Measurements from ENCODE around the gene AMIGO1. TPM values are rescaled to one million over a fixed set of nuclear protein-coding genes. Genes with fewer than 3 reads are reported as not detected.

AMIGO1 gene
- total and polyA plus RNA-seq, 10 of the 15 experiments (the other 5 are each of a cell fraction or from before 2014, with no cell fraction given): 0.02 to 0.28 (median 0.08) TPM; not detected in 1

- TF ChIP-seq TCF12 (IDR thresholded peaks at IDR 0.05; ENCODE audit: low read depth, low read length) (no peak), EP300 (IDR thresholded peaks at IDR 0.05; ENCODE audit: borderline replicate concordance in 1 of 2, control insufficient read depth in 1 of 2, low read depth in 2 of 2, low read length in 2 of 2) (no peak), HDAC6 (IDR thresholded peaks at IDR 0.05; ENCODE audit: unreplicated experiment) (no peak), IRF5 (IDR thresholded peaks at IDR 0.05; ENCODE audit: borderline replicate concordance) (no peak), RCOR1 (conservative IDR thresholded peaks at IDR 0.05; ENCODE audit: low read depth, low read length) (no peak), IRF4 (IDR thresholded peaks at IDR 0.05; ENCODE audit: low read depth, low read length) (no peak)
- TF ChIP-seq, protein P1, sequence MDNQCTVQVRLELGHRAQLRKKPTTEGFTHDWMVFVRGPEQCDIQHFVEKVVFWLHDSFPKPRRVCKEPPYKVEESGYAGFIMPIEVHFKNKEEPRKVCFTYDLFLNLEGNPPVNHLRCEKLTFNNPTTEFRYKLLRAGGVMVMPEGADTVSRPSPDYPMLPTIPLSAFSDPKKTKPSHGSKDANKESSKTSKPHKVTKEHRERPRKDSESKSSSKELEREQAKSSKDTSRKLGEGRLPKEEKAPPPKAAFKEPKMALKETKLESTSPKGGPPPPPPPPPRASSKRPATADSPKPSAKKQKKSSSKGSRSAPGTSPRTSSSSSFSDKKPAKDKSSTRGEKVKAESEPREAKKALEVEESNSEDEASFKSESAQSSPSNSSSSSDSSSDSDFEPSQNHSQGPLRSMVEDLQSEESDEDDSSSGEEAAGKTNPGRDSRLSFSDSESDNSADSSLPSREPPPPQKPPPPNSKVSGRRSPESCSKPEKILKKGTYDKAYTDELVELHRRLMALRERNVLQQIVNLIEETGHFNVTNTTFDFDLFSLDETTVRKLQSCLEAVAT (IDR thresholded peaks at IDR 0.05): no peak
Observed at GRCh38 chr1:109488201-109488600, 21.3 kb downstream of the AMIGO1 start (continued).

DNA sequence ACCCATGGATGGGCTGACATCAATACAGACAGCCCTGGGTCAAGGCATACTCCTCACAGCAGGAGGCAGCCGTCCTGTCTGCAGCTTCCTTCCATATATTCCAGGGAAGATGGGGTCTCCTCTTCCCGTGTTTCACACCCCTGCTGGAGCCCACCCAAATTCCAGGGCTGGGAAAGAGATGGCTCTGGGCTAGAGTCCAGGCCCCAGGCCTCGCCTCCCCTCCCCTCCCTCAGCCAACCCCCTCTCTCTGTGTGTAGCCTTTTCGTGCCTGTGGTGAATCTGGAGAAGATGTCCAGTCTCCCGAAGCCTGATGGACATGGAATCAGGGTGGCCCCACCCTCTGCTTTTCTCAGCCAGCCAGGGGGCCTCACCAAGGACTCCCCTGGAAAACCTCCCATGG is 22.3 kb downstream of the AMIGO1 start:
- intact Hi-C loops (cut with micrococcal nuclease; ENCODE audit: unreplicated experiment): no loop called here
- DNase-seq (ENCODE audit: low read depth, low spot score) (no peak), ATAC-seq (no peak), FAIRE-seq (no peak)
- RAD21 ChIA-PET (ENCODE audit: unreplicated experiment): interaction anchor here (0.6 kb wide), 1 partner anchor 852 kb away, joined by 3 read pairs; the partner anchor contains the start of gene RBM15
- Histone ChIP-seq H3K79me2 (ENCODE audit: control insufficient read depth, insufficient read depth, low read length) (peaks cover 9% of the 10 kb centered on the region), H3K27ac (ENCODE audit: control insufficient read depth, insufficient read depth) (no peak overlapping the region), H3K9me3 (replicated peaks; ENCODE audit: control insufficient read depth, insufficient read depth, low read length) (no peaks in the 10 kb centered on the region), H3K9ac (ENCODE audit: control insufficient read depth, insufficient read depth, low read length) (no peak overlapping the region), H3K36me3 (ENCODE audit: control insufficient read depth in 2 of 2, insufficient read depth in 2 of 2, low read length in 1 of 2) (peaks cover 0 to 4% of the 10 kb centered on the region in 2 experiments), H3K4me1 (ENCODE audit: control insufficient read depth, insufficient read depth, low read length) (peaks cover 10% of the 10 kb centered on the region), H3K27me3 (replicated peaks in 1 of 2; ENCODE audit: control insufficient read depth in 2 of 2, insufficient read depth in 2 of 2, low read length in 1 of 2) (no peaks in the 10 kb centered on the region), H3K4me3 (no peak overlapping the region), H3K4me2 (ENCODE audit: control insufficient read depth, insufficient read depth) (no peak overlapping the region), H2AFZ (ENCODE audit: control insufficient read depth, low read depth, low read length) (no peak overlapping the region), H4K20me1 (ENCODE audit: control insufficient read depth, insufficient read depth) (no peaks in the 10 kb centered on the region)
- 41% methylated on average over 5 of the region's 5 CpGs for WGBS (ENCODE audit: insufficient coverage, insufficient replicate concordance, low lambda C conversion rate, missing lambda C conversion rate)
- CTCF ChIA-PET: interaction anchor here (0.7 to 5.7 kb wide), 2 partner anchors 11 to 44 kb away, joined by 4 to 91 read pairs; no protein-coding TSS in a partner anchor
- no TSS peak for BruUV-seq (replicated peaks)
- SMC1A ChIA-PET (ENCODE audit: uncharacterized antibody, unreplicated experiment): interaction anchor here (14.4 kb wide), 1 partner anchor 44 kb away, joined by 431 read pairs; no protein-coding TSS in a partner anchor
- in situ Hi-C loops (cut with MboI): loop anchor here (5.0 kb wide), 1 partner anchor 135 kb away; no protein-coding TSS in a partner anchor
- POLR2A ChIA-PET: no interaction called here
- no peak for TF ChIP-seq ZNF24 (IDR thresholded peaks at IDR 0.05)
- no peak for TF ChIP-seq TAF1 (IDR thresholded peaks at IDR 0.05; ENCODE audit: borderline replicate concordance, low read depth, low read length)
- TF ChIP-seq RAD51 (IDR thresholded peaks at IDR 0.05): no peak
- no peak for TF ChIP-seq YBX1 (IDR thresholded peaks at IDR 0.05)
- TF ChIP-seq FOS (IDR thresholded peaks at IDR 0.05; ENCODE audit: borderline replicate concordance, extremely low read depth, insufficient read length): no peak
- TF ChIP-seq, protein P2, sequence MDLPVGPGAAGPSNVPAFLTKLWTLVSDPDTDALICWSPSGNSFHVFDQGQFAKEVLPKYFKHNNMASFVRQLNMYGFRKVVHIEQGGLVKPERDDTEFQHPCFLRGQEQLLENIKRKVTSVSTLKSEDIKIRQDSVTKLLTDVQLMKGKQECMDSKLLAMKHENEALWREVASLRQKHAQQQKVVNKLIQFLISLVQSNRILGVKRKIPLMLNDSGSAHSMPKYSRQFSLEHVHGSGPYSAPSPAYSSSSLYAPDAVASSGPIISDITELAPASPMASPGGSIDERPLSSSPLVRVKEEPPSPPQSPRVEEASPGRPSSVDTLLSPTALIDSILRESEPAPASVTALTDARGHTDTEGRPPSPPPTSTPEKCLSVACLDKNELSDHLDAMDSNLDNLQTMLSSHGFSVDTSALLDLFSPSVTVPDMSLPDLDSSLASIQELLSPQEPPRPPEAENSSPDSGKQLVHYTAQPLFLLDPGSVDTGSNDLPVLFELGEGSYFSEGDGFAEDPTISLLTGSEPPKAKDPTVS (IDR thresholded peaks at IDR 0.05; ENCODE audit: low read depth, low read length): no peak
- no peak for TF ChIP-seq EED (IDR thresholded peaks at IDR 0.05; ENCODE audit: low read depth)
- no peak for TF ChIP-seq POU2F2 (IDR thresholded peaks at IDR 0.05; ENCODE audit: borderline replicate concordance, low read depth, low read length)
- no peak for TF ChIP-seq RELB (IDR thresholded peaks at IDR 0.05; ENCODE audit: low read depth)
- no peak for TF ChIP-seq USF2 (IDR thresholded peaks at IDR 0.05; ENCODE audit: borderline replicate concordance, low read depth, low read length)
